ENCODE measurements around the gene NGFR. TPM values are rescaled to one million over a fixed set of nuclear protein-coding genes. Genes with fewer than 3 reads are reported as not detected.

Gene NGFR
- polyA plus RNA-seq, 1 of the 3 experiments (the other 2 are of a cell fraction) = 0.76 TPM

GRCh38 chr17:49455272-49455861 is 39.7 kb upstream of the NGFR start:
- CTCF ChIA-PET = interaction anchor here (1.0 to 9.2 kb wide), 10 partner anchors 10 to 114 kb away, joined by 3 to 96 read pairs (median 4); partner anchors contain the start of gene NGFR
- Histone ChIP-seq H4K20me1 (ENCODE audit: insufficient read depth) (no peaks in the 10 kb centered on the region), H3K27me3 (ENCODE audit: insufficient read depth) (peaks cover 11% of the 10 kb centered on the region; the same call in 1 of the 2 replicates), H3K9me2 (no peaks in the 10 kb centered on the region), H3K79me2 (ENCODE audit: insufficient read depth) (no peaks in the 10 kb centered on the region), H3F3A (replicated peaks; ENCODE audit: insufficient read depth) (no peaks in the 10 kb centered on the region), H3K4me1 (ENCODE audit: control insufficient read depth in 1 of 2, insufficient read depth in 2 of 2, low read depth in 1 of 2, low read length in 1 of 2) (peaks cover 22 to 26% of the 10 kb centered on the region in 2 experiments; a peak in 3 of 4 replicates), H3K36me3 (replicated peaks in 1 of 2; ENCODE audit: control insufficient read depth in 1 of 2, insufficient read depth in 2 of 2, low read length in 1 of 2) (no peaks in the 10 kb centered on the region), H3K9me3 (no peaks in the 10 kb centered on the region), H3K27ac (ENCODE audit: low read depth in 2 of 2, low read length in 1 of 2) (no peak overlapping the region; a peak in 2 of 4 replicates), H3K9ac (no peak overlapping the region), H3K4me2 (no peak overlapping the region), H3K4me3 (ENCODE audit: low read depth in 2 of 2, low read length in 1 of 2) (no peak overlapping the region), H2AFZ (ENCODE audit: low read depth) (no peak overlapping the region)
- DNase-seq = peak; percentile 73
- WGBS (ENCODE audit: low lambda C conversion rate) = 48% methylated on average over 9 of the region's 9 CpGs
- POLR2A ChIA-PET = interaction anchor here (1.2 kb wide), 1 partner anchor 11 kb away, joined by 3 read pairs; no protein-coding TSS in a partner anchor
- TF ChIP-seq REST (IDR thresholded peaks at IDR 0.05; ENCODE audit: low read depth, low read length) (no peak), POLR2AphosphoS5 (IDR thresholded peaks at IDR 0.05; ENCODE audit: low read depth, low read length) (no peak; the same call in 1 of the 2 replicates), NRF1 (IDR thresholded peaks at IDR 0.05; ENCODE audit: low read depth, low read length) (no peak), ZBTB33 (IDR thresholded peaks at IDR 0.05; ENCODE audit: borderline replicate concordance, low read depth) (no peak), PBX3 (IDR thresholded peaks at IDR 0.05) (peak; percentile 52), FOXJ3 (CRISPR knock-in tag; IDR thresholded peaks at IDR 0.05) (no peak), MXI1 (IDR thresholded peaks at IDR 0.05; ENCODE audit: low read depth, low read length) (no peak), SMC3 (IDR thresholded peaks at IDR 0.05; ENCODE audit: low read depth, low read length) (no peak), IRF3 (IDR thresholded peaks at IDR 0.05; ENCODE audit: low read depth, low read length) (no peak), USF2 (IDR thresholded peaks at IDR 0.05; ENCODE audit: borderline replicate concordance, low read depth, low read length) (no peak), TAF1 (IDR thresholded peaks at IDR 0.05; ENCODE audit: borderline replicate concordance, low read depth, low read length) (no peak), GATA2 (CRISPR knock-in tag; IDR thresholded peaks at IDR 0.05) (no peak), USF1 (IDR thresholded peaks at IDR 0.05; ENCODE audit: borderline replicate concordance, low read depth) (no peak), RFX5 (IDR thresholded peaks at IDR 0.05; ENCODE audit: low read length) (no peak), EZH2phosphoT487 (IDR thresholded peaks at IDR 0.05; ENCODE audit: borderline replicate concordance, low read depth) (no peak), RCOR1 (IDR thresholded peaks at IDR 0.05; ENCODE audit: low read length) (peak; percentile 50), NFIC (IDR thresholded peaks at IDR 0.05; ENCODE audit: borderline replicate concordance) (no peak), SIN3A (IDR thresholded peaks at IDR 0.05; ENCODE audit: borderline replicate concordance, low read depth, low read length) (no peak), RAD21 (IDR thresholded peaks at IDR 0.05; ENCODE audit: low read length) (no peak), TCF12 (IDR thresholded peaks at IDR 0.05) (peak; percentile 92), FOSL2 (IDR thresholded peaks at IDR 0.05; ENCODE audit: borderline replicate concordance, low read depth) (no peak), MEF2A (IDR thresholded peaks at IDR 0.05; ENCODE audit: borderline replicate concordance, low read depth) (no peak), FOXM1 (IDR thresholded peaks at IDR 0.05; ENCODE audit: low read depth) (no peak), RXRA (IDR thresholded peaks at IDR 0.05; ENCODE audit: borderline replicate concordance, low read depth) (no peak), JUND (IDR thresholded peaks at IDR 0.05) (no peak)
